ENCODE results near the gene PGBD2. TPM values are rescaled to one million over a fixed set of nuclear protein-coding genes. Genes with fewer than 3 reads are reported as not detected.

Gene PGBD2
- total and polyA plus RNA-seq, 9 of the 15 experiments (the other 6 are each of a cell fraction or from before 2014, with no cell fraction given), result 11.9 to 21.8 (median 14.7) TPM

DNA sequence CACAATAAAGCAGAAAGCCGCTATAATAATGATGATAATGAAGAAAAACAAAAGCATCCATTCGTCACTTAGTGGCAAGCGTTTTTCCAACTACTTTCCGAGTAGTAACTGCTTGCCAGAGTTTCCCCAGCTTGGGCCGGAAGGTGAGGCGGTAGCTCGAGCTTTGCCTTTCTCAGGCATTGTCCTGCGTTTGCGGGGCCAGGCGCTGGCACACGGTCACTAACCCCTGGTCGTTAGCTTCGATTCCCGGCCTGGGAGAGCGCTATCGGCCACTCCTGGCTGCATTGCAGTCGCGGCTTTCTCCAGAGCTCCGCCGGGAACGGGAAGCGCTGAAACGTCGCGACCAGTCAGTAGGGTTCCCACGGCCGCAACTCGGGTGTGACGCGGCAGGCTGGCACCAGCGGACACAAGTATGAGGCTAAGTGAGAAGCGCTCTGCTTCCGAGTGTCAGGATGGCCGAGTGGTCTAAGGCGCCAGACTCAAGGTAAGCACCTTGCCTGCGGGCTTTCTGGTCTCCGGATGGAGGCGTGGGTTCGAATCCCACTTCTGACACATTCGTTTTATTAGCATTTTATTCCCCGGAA is 32.5 kb upstream of the PGBD2 start (continued):
- TF ChIP-seq, protein P1, sequence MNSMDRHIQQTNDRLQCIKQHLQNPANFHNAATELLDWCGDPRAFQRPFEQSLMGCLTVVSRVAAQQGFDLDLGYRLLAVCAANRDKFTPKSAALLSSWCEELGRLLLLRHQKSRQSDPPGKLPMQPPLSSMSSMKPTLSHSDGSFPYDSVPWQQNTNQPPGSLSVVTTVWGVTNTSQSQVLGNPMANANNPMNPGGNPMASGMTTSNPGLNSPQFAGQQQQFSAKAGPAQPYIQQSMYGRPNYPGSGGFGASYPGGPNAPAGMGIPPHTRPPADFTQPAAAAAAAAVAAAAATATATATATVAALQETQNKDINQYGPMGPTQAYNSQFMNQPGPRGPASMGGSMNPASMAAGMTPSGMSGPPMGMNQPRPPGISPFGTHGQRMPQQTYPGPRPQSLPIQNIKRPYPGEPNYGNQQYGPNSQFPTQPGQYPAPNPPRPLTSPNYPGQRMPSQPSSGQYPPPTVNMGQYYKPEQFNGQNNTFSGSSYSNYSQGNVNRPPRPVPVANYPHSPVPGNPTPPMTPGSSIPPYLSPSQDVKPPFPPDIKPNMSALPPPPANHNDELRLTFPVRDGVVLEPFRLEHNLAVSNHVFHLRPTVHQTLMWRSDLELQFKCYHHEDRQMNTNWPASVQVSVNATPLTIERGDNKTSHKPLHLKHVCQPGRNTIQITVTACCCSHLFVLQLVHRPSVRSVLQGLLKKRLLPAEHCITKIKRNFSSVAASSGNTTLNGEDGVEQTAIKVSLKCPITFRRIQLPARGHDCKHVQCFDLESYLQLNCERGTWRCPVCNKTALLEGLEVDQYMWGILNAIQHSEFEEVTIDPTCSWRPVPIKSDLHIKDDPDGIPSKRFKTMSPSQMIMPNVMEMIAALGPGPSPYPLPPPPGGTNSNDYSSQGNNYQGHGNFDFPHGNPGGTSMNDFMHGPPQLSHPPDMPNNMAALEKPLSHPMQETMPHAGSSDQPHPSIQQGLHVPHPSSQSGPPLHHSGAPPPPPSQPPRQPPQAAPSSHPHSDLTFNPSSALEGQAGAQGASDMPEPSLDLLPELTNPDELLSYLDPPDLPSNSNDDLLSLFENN (IDR thresholded peaks at IDR 0.05; ENCODE audit: low read depth in 2 of 2, low read length in 2 of 2), result peak in 1 of 2 experiments; percentile 7; a peak in 1 of 4 replicates
- TF ChIP-seq NONO (IDR thresholded peaks at IDR 0.05; ENCODE audit: low read depth in 2 of 2, low read length in 1 of 2), result no peak
- TF ChIP-seq CTBP1 (IDR thresholded peaks at IDR 0.05; ENCODE audit: borderline replicate concordance), result peak; percentile 75
- peak; percentile 73 for TF ChIP-seq SUPT5H (IDR thresholded peaks at IDR 0.05)
- no peak for TF ChIP-seq MAFG (tag; conservative IDR thresholded peaks at IDR 0.05)
- TF ChIP-seq POLR2B (IDR thresholded peaks at IDR 0.05; ENCODE audit: low read depth, partially characterized antibody), result peak; percentile 65
- no peak for TF ChIP-seq NFE2L1 (tag; IDR thresholded peaks at IDR 0.05; ENCODE audit: borderline replicate concordance, low read depth)
- no peak for TF ChIP-seq ZNF224 (CRISPR knock-in tag; IDR thresholded peaks at IDR 0.05)
- TF ChIP-seq, protein P2, sequence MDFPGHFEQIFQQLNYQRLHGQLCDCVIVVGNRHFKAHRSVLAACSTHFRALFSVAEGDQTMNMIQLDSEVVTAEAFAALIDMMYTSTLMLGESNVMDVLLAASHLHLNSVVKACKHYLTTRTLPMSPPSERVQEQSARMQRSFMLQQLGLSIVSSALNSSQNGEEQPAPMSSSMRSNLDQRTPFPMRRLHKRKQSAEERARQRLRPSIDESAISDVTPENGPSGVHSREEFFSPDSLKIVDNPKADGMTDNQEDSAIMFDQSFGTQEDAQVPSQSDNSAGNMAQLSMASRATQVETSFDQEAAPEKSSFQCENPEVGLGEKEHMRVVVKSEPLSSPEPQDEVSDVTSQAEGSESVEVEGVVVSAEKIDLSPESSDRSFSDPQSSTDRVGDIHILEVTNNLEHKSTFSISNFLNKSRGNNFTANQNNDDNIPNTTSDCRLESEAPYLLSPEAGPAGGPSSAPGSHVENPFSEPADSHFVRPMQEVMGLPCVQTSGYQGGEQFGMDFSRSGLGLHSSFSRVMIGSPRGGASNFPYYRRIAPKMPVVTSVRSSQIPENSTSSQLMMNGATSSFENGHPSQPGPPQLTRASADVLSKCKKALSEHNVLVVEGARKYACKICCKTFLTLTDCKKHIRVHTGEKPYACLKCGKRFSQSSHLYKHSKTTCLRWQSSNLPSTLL (IDR thresholded peaks at IDR 0.05), result no peak
- TF ChIP-seq, protein P3, sequence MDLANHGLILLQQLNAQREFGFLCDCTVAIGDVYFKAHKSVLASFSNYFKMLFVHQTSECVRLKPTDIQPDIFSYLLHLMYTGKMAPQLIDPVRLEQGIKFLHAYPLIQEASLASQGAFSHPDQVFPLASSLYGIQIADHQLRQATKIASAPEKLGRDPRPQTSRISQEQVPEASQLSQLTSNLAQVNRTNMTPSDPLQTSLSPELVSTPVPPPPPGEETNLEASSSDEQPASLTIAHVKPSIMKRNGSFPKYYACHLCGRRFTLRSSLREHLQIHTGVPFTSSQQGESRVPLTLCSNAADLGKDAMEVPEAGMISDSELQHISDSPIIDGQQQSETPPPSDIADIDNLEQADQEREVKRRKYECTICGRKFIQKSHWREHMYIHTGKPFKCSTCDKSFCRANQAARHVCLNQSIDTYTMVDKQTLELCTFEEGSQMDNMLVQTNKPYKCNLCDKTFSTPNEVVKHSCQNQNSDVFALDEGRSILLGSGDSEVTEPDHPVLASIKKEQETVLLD (IDR thresholded peaks at IDR 0.05), result no peak
- no peak for TF ChIP-seq PPARD (CRISPR knock-in tag; IDR thresholded peaks at IDR 0.05)
